Left renal pelvis (tissue), 4 donors: ENCODE measurements around the gene MRGPRD. TPM values are rescaled to one million over a fixed set of nuclear protein-coding genes. Genes with fewer than 3 reads are reported as not detected.
A peak's percentile ranks its signal among the peaks of the same experiment; 100 is the strongest.

ENCODE experiments used
- DNase-seq, 4 donors: peaks; one replicate each; pipeline ENCODE4 v3.0.0-alpha.2; 2013; ENCODE audit warnings: low read depth in 4 of 4, low spot score in 3 of 4
- polyA plus RNA-seq, 4 donors: library from polyadenylated mRNA; unstranded; fragments of 120-200 nt; gene quantifications; one replicate each; pipeline ENCODE4 v1.2.1, GENCODE V29; 2013; ENCODE audit not compliant: insufficient read length in 4 of 4

Gene MRGPRD
- polyA plus RNA-seq, 4 donors: not detected

GRCh38 chr11:68950270-68950669 is 30.5 kb downstream of the MRGPRD start:
- DNase-seq: no peak

DNA sequence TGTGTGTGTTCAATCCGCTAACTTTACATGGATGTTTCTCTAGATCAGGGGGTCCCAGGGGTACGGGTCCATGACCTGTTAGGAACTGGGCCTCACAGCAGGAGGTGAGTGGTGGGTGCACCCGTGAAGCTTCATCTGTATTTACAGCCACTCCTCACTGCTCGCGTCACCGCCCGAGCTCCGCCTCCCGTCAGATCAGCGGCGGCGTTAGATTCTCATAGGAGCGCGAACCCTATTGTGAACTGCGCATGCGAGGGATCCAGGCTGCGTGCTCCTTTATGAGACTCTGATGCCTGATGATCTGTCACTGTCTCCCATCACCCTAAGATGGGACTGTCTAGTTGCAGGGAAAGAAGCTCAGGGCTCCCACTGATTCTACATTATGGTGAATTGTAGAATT is 31.9 kb downstream of the MRGPRD start:
- no peak for DNase-seq

DNA sequence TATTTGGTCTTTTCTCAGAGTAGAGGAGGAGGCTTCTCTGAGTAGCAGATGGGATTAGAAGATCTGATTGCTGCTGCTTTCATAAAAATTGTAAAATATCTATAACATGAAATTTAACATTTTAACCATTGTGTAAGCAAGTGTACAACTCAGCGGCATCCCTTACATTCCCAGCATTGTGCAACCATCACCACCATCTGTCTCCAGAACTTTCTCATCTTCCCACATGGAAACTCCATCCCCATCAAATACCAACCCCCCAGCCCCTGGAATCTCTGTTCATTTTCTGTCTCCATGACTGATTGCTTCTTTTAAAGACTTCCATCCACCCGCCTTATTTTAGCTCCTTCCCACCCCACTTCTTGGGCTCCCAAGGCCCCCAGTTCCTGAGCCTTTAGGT is 32.3 kb downstream of the MRGPRD start:
- DNase-seq: no peak

- DNase-seq: no peak
Measured at GRCh38 chr11:68947151-68947550, 33.6 kb downstream of the MRGPRD start.

GRCh38 chr11:68946416-68947090 is 34.2 kb downstream of the MRGPRD start:
- peak in 2 of 4 donors; percentile 41 to 54 for DNase-seq

GRCh38 chr11:68942751-68943271 is 38.0 kb downstream of the MRGPRD start:
- DNase-seq: no peak

GRCh38 chr11:68942095-68942620 is 38.6 kb downstream of the MRGPRD start:
- DNase-seq: no peak

DNA sequence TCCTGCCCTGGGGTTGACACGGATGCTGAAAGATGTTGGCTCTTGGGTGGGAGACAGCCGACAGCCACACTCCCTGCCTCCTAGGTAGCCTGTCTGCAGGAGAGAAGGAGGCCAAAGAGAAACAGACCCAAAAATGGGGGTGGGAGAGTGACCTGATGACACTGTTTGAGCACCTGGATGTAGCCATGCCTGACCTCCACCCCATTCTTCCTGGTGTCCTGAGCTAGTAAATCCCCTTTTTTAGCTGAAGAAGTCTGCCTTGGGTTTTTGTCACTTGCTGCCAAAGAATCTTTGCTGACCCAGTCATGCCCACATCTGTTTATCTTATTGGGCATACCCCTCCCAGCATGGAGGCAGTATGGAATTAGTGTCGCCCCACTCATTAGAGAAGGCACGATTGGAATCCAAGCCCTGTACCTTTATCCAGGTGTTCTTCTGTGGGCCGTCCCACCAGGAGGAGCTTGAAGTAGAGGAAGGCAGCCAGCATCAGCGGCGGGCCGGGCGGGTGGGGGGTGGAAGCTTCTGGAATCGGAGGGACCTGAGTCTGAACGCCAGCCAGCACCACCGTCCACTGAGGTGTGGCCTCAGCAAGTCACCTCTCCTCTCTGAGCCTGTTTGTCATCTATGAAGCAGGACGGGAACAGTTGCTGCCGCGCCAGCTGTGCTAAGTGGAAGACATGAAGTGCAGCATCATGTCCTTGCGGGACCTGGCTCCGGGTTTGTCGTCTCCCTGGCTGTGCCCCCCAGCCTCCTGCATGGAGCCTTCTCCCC is 39.3 kb downstream of the MRGPRD start:
- DNase-seq: no peak

GRCh38 chr11:68940651-68941323 is 40.0 kb downstream of the MRGPRD start:
- DNase-seq: no peak

DNA sequence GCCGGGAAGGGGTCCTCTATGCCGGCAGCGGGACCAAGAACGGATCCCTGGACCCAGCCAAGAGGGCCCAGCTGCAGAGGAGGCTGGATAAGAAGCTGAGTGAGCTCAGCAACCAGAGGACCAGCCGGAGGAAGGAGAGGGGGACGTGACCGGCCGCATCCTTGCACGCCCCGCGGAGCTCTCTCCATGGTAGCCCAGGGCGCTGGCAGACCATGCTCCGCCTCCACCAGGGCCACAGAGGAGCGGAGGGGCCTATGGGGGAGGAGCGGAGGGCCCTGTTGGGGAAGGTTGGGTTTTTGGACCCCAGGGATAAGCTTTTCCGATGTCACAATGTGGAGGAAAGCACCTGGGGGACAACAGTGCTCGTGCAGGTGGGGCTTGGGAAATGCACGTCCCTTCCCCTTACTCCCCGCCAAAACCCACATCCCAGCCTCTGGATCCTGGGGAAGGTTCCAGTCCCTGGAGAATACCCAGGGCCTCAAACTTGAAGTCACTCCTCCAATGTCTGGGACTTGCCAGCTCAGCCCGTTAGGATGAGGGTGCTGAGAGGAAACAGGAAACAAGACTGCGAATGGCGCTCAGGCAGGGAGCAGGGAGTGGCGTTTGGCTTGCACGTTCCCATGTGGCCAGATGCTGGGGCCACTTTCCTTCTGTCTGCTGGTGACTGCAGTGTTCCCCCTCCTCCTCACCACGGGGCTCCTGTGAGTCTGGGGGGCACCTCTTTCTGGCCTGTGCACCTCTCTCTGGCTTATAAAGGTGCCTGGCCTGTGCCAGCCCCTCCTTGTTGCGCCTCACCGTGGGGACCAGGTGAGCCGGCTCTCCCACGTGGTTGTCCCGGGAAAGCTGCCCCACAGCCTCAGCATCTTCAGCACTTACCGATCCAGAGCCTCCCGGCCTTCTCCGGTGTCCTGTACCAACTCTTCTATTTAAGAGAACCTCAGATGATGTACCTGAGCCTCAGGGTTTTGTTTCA is 40.9 kb downstream of the MRGPRD start:
- no peak for DNase-seq

DNA sequence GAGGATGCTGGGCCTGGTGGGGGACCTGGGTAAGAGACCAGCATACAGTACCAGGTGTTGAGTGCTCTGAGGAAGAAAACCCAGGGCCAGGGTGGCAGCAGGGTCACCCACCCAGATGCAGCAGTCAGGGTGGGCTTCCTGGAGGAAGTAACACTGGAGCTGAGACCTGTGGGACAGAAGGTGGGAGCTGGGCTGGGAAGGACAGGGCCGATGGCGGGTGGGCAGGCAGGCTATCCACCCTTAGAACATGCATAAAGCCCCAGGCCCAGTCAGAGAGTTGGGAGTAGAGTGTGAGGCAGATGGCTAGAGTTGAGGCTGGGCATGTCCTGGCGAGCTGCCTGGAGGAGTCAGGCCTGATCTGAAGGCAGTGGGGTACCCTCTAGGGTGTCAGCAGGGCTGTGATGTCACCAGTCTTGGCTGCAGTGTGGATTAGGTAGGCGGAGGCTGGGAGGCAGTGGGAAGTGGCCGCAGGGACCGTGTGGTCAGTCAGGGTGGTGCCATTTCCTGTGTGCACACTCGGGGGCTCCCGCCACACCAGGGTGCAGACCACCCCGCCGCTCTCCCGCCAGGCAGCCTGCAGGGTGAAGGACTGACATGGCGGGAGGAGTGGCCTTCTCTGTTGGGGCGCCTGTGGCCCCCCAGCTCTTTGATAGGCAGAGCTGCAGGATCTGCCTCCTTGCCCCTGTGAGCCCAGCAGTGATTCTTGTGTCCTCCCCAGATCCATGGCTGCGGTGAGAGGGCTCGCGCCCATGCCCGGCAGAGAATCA is 41.8 kb downstream of the MRGPRD start:
- no peak for DNase-seq

GRCh38 chr11:68938088-68938487 is 42.7 kb downstream of the MRGPRD start:
- DNase-seq: no peak

DNA sequence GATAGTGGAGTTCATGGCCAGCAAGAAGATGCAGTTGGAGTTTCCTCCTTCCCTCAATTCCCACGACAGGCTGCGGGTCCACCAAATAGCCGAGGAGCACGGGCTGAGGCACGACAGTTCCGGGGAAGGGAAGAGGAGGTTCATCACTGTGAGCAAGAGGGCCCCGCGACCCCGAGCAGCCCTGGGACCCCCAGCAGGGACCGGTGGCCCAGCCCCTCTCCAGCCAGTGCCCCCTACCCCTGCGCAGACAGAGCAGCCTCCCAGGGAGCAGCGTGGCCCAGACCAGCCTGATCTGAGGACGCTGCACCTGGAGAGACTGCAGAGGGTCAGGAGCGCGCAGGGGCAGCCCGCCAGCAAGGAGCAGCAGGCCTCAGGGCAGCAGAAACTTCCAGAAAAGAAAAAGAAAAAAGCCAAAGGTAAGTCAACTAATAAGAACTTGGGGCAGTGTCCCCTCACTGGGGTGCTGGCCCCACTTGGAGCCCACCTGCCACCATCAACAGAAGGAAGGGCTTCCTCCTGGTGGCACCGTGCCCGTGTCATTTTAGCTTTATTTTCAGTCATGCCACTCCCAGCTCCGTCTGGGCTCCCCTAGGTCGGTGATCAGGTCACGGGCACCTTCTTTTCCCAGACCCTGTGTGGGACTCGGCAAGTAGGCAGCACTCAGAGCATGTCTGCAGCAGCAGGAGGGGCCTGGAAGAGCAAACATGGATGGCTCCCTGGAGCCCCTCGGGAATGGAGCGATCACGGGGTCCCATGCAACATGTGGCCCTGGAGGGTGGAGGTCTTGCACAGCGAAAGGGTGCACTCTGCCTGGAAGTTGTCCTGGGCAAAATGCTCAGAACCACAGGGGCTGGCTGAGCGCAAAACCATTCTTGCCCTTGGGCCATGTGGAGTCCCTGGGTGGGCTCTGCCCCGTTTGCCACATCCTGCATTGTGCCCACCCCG is 43.8 kb downstream of the MRGPRD start:
- DNase-seq: no peak

- DNase-seq: no peak
Measured at GRCh38 chr11:68936358-68936636, 44.5 kb downstream of the MRGPRD start.

- DNase-seq: no peak
Measured at GRCh38 chr11:68935516-68936357, 45.0 kb downstream of the MRGPRD start.

- DNase-seq: no peak
Measured at GRCh38 chr11:68935066-68935465, 45.7 kb downstream of the MRGPRD start.

DNA sequence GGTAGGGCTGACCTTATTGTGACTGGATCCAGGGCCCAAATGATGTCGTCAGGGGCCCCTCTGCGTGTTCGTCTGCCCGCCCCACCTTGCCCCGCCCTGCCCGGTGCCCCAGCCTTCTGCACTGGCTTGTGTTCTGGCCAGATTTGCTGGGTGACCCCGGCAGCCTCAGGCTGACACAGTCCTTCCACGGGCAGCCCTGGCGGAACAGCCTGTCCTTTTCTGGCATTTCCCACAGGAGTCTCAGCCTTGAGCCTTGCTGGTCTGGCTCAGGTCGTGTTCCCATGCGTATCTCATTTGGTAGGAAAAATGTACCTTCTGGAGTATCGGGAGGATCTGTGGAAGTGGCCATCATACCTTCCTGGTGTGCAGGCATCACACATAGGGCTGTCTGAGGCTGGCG is 46.1 kb downstream of the MRGPRD start:
- no peak for DNase-seq

GRCh38 chr11:68934321-68934645 is 46.5 kb downstream of the MRGPRD start:
- no peak for DNase-seq
